ENCODE measurements around the gene POP5.
"Not testable (repeated sequence)": the region's sequence is repeated elsewhere in the genome, so short reads cannot be mapped to it uniquely, and the experiment has no call there.

Gene POP5, protein sequence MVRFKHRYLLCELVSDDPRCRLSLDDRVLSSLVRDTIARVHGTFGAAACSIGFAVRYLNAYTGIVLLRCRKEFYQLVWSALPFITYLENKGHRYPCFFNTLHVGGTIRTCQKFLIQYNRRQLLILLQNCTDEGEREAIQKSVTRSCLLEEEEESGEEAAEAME

DNA sequence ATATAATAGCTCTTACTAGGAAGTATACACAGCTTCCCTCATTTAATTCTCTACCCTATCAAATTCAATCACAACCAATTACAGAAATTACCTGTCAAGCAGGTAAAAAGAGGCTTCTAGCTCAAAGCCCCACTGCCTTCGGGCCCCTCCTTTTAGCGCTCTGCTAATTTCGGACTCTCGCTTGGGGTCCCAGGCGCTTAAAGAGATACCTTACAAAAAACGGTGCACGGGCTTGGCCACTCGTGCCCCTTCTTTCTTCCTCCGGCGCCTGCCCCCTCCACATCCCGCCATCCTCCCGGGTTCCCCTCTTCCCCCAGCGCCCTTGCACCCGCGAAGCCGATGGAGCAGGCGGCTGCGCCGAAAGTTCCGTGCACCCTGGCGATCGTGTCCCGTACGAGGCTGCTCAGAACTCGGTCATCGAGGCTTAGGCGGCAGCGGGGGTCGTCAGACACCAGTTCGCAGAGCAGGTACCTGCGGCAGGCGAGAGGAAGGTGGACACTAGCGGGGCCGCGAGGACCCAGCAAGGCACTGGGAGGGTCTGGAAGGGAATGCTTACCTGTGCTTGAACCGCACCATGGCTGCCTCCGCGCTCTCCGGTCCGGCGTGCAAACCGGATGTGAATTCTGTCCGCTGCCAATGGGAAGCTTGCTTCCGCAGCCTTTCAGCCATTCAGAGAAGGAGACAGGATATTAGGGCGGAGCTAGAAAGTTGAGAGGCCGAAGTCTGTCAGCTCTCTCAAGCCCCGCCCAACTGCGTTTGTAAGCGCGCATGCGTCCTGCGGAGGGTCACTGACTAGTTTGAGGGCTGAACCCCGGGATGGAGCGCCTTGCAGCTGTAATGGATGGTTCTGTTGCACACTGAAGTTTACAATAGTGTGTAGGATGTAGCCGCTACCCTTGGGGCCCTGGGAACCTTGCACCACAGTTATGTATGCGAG, at the start of gene POP5:
POP5 (minus strand) TSS at position 616 of the 937 bp plus-strand sequence; CDS start at position 576, 40 bp downstream.
- DNase-seq: peak; percentile 98

DNA sequence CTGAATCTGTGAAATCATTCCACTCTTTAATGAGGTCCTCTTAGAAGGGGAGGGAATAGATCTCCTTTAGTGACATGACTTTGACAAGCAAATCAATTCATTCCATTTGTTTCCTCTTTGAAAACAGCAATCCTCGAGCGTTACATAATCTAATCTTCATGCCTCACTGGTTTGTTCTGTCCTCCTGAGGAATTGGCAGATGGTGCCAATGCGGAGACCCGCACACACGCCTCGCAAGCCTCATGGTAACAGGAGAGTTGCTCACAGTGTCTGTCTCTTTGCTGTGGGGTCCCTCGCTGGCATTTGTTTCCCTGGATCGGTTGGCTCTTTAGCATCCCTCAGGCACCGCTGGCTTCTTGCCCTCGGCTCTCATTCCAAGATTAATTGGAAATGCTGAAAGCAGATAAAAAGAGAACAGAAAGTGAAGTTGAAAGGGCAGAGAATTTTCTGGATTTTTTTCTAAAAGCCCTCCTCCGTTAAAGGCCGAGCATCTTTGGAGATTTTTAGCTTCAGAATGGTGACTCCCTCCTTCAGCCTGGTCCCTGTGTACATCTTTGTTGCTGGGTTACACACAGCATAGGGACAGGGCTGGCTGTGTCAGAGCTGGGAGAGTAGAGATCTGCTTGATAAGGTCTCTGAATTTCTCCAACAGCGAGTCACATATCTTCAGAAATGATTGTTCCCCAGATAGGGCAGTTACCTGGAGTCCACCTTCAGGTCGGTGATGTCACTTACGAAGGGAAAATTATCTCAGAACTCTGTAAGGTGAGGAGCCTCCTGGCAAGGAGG, 49.1 kb upstream of the POP5 start:
- no peak for DNase-seq

DNA sequence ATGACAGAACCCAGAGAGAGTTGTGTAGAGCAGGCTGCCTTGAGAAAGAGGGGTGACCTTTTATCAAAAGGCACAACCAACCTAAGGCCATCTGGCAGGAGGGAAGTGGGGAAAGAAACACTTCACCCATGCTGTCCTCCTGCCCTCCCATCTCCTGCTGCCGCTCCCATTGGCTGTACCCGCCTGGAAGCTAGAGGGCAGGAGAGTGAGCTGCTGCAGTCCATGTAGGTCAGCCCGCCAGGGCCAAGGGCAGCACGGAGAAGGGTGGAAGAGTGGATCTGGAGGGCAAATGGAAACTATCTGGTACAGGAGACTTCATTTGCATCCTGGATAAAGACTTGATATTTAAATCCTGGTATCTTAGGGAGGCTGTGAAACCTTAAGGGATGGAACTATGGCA, 47.7 kb upstream of the POP5 start:
- DNase-seq: no peak

DNA sequence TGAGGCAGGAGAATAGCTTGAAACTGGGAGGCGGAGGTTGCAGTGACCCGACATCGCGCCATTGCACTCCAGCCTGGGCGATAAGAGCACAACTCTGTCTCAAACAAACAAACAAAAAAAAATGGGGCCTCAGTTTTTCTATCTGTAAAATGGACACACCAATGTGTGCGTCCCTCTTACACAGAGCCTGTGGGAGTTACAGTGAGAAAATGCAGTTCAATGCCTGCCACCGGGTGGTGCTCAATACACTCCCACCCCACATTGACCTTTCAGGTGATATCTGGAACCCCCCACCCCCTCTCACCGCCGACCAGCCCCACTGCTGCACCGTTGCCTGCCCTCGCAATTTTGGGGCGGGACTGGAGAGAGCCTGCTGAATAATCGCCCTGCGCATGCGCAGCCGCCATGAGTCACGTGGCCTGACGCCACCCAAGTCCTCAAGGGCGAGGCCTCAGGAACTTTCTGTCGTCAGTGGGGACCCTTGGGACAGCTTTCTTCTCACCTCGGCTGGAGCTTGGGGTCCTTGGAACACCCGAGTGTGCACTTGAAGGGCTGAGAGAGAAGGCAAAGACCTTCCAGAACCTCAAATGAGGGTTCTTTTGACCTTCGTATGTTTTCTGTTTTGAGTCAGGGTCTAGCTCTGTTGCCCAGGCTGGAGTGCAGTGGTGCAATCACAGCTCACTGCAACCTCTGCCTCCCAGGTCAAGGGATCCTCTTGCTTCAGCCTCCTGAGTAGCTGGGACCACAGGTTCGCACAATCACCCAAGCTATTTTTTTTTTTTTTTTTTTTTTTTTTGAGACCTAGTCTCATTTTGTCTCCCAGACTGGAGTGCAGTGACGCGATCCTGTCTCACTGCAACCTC, 44.6 kb upstream of the POP5 start:
- DNase-seq: no peak

DNA sequence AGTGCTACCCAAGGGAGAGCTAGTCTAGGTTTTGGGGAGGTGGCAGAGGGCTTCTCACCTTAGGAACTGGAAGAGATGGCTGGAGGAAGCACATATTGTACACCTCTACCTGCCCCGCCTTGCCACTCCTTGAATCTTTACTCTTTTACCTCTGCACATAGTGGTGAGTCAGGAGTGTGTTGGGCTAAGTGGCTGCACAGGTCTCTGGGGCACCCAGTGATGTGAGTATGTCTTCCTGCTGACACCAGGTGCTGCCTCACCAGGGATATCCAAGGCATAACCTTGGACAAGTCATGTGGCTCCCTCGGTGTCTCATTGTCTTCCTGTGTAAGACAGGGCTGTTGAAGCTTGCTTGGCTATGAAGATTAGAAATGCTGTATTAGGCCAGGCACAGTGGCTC, 39.4 kb upstream of the POP5 start:
- no peak for DNase-seq

DNA sequence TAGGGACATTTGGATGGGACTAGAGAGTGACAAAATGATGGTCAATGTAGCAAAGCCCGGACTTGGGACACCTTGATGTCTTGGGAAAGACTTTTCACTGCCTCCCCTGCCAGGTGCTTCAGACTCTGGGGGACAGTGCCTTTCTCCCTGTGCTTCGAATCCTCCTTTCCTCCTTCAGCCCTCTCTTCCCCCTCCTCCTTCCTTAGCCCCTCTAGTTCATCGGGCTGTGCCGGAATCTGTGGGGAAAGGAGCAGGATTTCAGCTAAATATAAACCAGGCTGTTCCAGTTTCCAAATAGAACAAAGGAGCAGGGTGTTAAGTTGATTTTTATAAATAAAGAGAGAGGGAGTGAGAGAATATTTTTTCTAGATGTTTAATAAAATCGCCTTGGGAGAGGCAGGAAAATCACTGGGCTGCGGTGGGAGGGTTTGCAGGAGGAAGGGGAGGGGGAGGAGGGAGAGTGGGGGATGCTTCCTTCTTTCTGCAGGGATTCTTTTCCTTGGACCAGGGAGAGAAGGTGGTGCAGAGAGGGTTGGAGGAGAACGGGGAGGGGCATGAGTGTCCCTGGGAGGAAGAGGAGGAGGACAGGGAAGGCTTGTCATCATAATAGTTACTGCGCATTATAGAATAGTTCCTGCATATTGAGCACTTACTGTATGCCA, 37.9 kb upstream of the POP5 start:
- no peak for DNase-seq

DNA sequence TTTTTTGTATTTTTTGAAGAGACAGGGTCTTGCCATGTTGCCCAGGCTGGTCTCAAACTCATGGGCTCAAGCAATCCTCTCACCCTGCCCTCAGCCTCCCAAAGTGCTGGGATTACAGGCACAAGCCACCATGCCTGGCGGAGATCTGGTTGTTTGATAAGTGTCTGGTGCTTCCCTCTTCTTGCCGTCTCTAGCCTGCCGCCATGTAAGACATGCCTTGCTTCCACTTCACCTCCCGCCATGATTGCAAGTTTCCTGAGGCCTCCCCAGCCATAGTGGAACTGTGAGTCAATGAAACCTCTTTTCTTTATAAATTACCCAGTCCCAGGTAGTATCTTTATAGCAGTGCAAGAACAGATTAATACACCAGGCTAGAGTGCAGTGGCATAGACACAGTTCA, 36.6 kb upstream of the POP5 start:
- DNase-seq: not testable (repeated sequence)

DNA sequence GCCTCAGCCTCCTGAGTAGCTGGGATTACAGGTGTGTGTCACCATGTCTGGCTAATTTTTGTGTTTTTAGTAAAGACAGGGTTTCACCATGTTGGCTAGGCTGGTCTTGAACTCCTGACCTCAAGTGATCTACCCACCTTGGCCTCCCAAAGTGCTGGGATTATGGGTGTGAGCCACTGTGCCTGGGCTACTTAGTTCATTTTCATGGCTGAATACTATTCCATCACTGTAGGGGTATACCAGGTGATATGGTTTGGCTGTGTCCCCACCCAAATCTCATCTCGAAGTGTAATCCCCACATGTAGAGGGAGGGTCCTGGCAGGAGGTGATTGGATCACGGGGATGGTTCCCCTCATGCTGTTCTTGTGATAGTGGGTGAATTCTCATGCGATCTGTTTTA, 36.0 kb upstream of the POP5 start:
- not testable (repeated sequence) for DNase-seq

DNA sequence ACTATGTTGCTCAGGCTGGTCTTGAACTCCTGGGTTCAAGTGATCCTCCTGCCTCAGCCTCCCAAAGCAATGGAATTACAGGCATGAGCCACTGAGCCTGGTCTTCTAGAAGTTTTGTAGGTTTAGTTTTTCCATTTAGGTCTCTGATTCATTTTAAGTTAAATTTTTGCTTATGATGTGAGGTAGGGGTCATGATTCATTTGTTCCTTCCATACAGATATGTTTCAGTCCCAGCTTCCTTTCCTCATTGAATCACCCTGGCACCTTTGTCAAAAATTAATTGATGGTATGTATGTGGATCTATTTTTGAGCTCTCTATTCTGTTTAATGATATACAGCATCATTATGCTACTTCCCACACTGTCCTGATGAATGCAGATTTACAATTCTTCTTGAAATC, 33.6 kb upstream of the POP5 start:
- no peak for DNase-seq

DNA sequence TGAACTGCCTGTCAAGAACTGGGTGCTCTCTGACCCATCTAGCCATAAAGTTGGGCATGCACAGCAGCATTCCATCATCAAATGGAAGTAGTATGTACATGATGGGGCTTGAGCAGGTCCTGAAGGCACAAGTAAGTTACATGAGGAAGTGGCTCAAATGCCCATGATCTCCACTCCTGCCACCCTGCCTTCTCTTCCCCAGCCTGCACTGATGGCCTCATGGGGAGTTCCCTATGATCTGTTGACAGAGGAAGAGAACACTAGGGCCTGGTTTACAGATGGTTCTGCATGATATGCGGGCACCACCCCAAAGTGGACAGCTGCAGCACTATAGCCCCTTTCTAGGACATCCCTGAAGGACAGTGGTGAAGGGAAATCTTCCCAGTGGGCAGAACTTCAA, 30.3 kb upstream of the POP5 start:
- DNase-seq: not testable (repeated sequence)

DNA sequence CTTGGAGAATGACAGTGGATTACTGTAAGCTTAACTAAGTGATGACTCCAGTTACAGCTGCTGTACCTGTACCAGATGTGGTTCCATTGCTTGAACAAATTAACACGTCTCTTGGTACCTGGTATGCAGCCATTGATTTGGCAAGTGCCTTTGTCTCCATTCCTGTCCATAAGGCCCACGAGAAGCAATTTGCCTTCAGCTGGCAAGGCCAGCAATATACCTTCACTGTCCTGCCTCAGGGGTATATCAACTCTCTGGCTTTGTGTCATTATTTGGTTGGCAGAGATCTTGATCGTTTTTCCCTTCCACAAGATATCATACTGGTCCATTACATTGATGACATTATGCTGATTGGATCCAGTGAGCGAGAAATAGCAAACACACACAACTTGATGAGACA, 29.4 kb upstream of the POP5 start:
- DNase-seq: no peak

DNA sequence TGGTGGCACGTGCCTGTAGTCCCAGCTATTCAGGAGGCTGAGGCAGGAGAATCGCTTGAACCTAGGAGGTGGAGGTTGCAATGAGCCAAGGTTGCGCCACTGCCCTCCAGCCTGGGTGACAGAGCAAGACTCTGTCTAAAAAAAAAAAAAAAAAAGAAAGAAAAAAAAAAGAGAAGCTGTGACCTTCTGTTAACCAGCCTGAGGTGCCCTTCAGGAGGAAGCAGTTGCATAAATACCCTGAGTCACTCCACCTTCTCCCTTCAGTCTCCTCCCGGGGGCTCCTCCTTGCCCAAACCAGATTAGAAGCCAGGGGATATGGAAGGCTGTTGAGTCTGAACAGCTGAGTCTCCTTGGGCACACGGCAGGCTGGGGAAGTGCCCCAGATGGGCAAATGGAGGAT, 21.2 kb upstream of the POP5 start:
- DNase-seq: not testable (repeated sequence)

DNA sequence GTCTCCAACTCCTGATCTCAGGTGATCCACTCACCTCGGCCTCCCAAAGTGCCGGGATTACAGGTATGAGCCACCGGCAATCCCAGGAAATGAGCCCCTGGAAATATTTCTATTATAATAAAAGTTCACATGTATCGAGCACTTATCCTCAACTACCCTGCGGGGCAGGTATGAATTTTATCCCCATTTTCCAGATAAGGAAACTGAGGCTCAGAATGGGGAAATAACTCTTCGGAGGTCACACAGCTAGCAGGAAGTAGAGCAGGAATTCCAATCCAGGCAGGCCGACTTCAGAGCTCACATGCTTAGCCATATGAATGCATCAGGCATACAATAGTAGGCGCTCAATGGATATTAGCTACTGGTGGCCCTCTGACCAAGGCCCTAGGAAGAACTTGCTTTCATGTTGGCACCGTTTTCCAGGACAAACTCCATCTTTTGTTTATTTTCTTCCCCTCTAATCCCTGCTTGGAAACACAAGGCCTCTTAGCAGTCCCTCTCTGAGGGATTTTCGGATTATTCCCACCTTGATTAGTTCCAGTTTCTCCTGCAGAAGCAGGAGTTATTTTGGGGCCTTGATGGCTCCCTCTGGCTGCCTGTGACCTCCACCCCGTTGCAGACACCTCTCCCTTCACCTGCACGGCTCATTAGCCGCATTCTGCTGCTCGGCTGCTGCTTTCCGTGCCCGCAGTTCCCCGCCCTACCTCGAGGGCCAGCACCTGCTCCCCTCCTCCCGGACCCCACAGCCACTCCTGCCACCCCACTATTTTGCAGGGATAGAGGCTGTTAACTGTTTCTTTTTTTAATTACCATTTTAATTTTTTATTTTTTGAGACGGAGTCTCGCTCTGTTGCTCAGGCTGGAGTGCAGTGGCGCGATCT, 18.7 kb upstream of the POP5 start:
- DNase-seq: no peak

DNA sequence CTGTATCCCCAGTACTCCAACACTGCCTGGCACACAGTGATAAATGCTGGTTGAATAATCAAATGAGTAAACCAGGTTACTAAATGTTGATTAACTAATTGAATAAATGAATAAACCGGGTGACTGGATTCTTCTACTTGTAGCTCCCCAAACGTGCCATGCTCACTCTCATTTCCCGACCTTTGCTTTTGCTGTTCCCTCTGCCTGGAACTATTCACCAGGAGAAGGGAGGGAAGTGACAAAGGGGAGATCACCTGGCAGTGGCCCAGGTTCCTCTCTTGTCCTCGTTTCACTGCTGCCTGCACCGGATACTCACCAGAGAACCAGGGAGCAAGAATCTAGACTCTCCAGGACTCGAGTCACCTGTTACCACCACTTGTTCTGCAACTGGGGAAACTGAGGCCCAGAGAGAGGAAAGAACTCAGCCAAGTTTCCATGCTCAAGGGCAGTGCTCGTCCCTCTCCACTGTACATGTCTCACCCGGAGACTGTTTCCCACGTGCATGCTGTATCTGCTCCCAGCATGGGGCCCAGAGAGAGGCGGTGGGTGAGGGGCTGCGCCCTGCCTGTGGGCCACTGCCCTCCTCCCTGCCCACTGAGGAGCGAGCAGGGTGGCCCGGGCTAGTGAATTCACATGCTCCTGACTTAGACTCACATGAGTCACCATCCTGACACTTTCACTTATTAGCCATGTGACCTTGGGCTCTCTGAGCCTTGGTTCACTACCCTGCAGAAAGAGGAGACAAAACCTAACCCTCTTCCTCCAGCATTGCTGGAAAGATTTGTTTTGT, 17.7 kb upstream of the POP5 start:
- DNase-seq: no peak

DNA sequence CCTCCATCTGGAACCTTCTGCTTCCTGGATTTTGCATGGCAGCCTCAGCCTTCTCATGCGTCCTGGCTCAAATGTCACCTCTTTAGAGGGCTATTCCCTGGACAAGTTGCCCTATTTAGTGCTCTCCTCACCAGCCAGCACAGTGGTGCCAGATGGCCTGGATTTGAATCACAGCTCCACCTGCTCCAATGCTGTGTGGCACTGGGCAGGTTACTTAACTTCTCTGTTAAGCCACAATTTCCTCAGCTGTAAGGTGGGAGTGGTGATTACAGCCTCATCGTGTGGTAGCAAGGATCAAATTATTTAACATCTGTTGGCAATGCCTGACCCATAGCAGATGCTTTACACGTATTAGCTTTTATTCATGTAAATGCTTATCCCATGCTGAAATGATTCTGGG, 16.7 kb upstream of the POP5 start:
- DNase-seq: no peak

DNA sequence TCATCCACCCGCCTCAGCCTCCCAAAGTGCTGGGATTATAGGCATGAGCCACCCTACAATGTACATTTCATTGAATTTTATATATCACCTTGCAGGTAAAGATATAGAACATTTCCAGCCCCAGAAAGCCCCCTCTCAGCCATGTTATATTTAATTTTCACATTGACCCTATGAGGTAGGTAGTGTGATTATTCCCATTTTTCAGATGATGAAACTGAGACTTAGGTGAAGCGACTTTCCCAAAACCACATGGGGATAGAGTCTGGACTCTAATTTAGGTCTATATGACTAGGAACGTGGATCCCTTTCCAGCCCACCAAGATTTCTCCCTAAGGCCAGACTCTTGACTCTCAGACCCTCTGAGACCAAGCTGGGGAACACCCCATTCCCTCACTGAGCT, 15.7 kb upstream of the POP5 start:
- no peak for DNase-seq

DNA sequence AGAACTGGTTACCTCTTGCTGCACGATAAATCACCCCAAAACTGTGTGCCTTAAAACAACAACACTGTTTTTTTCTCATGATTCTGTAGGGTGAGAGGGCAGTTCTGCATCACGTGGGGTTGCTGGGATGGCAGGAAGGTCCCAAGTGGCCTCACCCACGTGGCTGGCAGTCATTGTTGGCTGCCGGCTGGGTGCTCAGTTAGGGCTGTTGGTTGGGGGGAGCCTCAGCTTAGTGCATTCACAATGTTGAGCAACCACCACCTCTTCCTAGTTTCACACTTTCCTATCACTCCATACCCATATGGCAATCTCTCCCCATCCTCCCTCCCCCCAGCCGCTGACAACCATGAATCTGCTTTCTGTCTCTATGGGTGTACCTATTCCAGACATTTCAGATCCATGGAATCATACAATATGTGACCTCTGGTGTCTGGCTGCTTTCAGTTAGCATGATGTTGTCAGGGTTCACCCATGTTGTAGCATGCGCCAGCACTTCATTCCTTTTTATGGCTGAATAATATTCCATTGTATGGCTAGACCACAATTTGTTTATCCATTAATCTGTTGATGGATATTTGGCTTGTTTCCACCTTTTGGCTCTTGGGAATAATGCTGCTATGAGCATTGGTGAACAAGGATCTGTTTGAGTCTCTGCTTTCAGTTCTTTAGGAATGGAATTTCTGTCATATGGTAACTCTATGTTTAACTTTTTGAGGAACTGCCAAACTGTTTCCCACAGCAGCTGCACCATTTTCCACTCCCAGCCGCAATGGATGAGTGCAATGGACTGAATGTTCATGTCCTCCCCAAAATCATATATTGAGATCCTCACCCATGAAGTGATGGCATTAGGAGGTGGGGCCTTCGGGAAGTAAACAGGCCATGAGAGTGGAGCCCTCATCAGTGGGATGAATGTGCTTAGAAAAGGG, 11.2 kb upstream of the POP5 start:
- no peak for DNase-seq

DNA sequence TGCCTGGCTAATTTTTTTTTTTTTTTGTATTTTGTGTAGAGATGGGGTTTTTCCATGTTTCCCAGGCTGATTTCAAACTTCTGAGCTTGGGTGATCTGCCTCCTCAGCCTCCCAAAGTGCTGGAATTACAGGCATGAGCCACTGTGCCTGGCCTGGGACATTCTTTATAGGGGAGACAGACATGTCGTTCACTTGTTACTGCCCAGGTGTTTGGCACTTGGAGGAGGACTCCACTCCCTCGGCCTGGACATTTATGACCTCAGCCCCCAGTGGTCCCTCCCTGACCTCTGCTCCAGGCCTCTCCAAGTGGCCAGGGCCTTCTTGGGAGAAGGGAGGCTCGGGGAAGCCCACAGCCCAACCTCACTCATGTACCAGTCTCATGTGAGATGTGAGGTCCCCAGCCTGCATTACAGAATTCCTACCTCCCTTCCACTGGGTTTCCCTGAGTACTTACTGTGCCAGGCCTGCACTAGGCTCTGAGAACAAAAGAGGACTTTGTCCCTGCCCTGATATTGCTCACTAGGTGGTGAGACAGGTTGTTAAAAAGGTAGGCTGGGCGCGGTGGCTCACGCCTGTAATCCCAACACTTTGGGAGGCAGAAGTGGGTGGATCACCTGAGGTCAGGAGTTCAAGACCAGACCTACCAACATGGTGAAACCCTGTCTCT, 9.7 kb upstream of the POP5 start:
- no peak for DNase-seq
